Measurements from ENCODE around the gene SPEF2.
A peak's percentile ranks its signal among the peaks of the same experiment; 100 is the strongest.
"Not testable (repeated sequence)": the region's sequence is repeated elsewhere in the genome, so short reads cannot be mapped to it uniquely, and the experiment has no call there.

SPEF2 gene

GRCh38 chr5:35660451-35660850 is 42.8 kb downstream of the SPEF2 start:
- no peak for DNase-seq

- DNase-seq: no peak
Measured at GRCh38 chr5:35664584-35664983, 46.9 kb downstream of the SPEF2 start.

GRCh38 chr5:35665096-35665495 is 47.4 kb downstream of the SPEF2 start:
- no peak for DNase-seq

GRCh38 chr5:35668319-35668718 is 50.7 kb downstream of the SPEF2 start:
- no peak for DNase-seq

GRCh38 chr5:35668794-35669193 is 51.1 kb downstream of the SPEF2 start:
- no peak for DNase-seq

GRCh38 chr5:35671541-35672295 is 54.1 kb downstream of the SPEF2 start:
- peak in 1 of 2 donors; percentile 61 for DNase-seq

GRCh38 chr5:35672296-35672655 is 54.6 kb downstream of the SPEF2 start:
- DNase-seq: not testable (repeated sequence)

- peak; percentile 56 to 60 for DNase-seq
Measured at GRCh38 chr5:35672995-35673394, 55.3 kb downstream of the SPEF2 start.

GRCh38 chr5:35674049-35674448 is 56.4 kb downstream of the SPEF2 start:
- DNase-seq: no peak

GRCh38 chr5:35675392-35675791 is 57.7 kb downstream of the SPEF2 start:
- no peak for DNase-seq

- DNase-seq: no peak
Measured at GRCh38 chr5:35677878-35678277, 60.2 kb downstream of the SPEF2 start.

GRCh38 chr5:35678661-35679060 is 61.0 kb downstream of the SPEF2 start:
- no peak for DNase-seq

- no peak for DNase-seq
Measured at GRCh38 chr5:35679357-35679756, 61.7 kb downstream of the SPEF2 start.

- DNase-seq: no peak
Measured at GRCh38 chr5:35681911-35682310, 64.2 kb downstream of the SPEF2 start.

- no peak for DNase-seq
Measured at GRCh38 chr5:35683466-35683865, 65.8 kb downstream of the SPEF2 start.

- DNase-seq: no peak
Measured at GRCh38 chr5:35685161-35685560, 67.5 kb downstream of the SPEF2 start.

- no peak for DNase-seq
Measured at GRCh38 chr5:35687961-35688360, 70.3 kb downstream of the SPEF2 start.

GRCh38 chr5:35694481-35694880 is 76.8 kb downstream of the SPEF2 start:
- DNase-seq: no peak

- DNase-seq: no peak
Measured at GRCh38 chr5:35698047-35698808, 80.6 kb downstream of the SPEF2 start.

GRCh38 chr5:35707659-35708058 is 90.0 kb downstream of the SPEF2 start:
- DNase-seq: no peak

- no peak for DNase-seq
Measured at GRCh38 chr5:35709688-35710087, 92.0 kb downstream of the SPEF2 start.

GRCh38 chr5:35717718-35718117 is 100.1 kb downstream of the SPEF2 start:
- DNase-seq: no peak

- DNase-seq: no peak
Measured at GRCh38 chr5:35735718-35736117, 118.1 kb downstream of the SPEF2 start.

GRCh38 chr5:35736280-35736679 is 118.6 kb downstream of the SPEF2 start:
- no peak for DNase-seq
